ENCODE data around the gene ADCY2. TPM values are rescaled to one million over a fixed set of nuclear protein-coding genes. Genes with fewer than 3 reads are reported as not detected.

Gene ADCY2
- total and polyA plus RNA-seq, 9 of the 15 experiments (the other 6 are each of a cell fraction or from before 2014, with no cell fraction given) = 0.01 to 0.15 (median 0.03) TPM; not detected in 5

- no peak for TF ChIP-seq ZBTB12 (CRISPR knock-in tag; IDR thresholded peaks at IDR 0.05)
- no peak for TF ChIP-seq PREB (CRISPR knock-in tag; IDR thresholded peaks at IDR 0.05)
- TF ChIP-seq JUN (IDR thresholded peaks at IDR 0.05; ENCODE audit: borderline replicate concordance, low read depth, low read length) = no peak
- TF ChIP-seq JUN (CRISPR knock-in tag; IDR thresholded peaks at IDR 0.05; ENCODE audit: borderline replicate concordance) = no peak
- TF ChIP-seq ZNF407 (IDR thresholded peaks at IDR 0.05; ENCODE audit: low read depth) = no peak
- TF ChIP-seq LCOR (CRISPR knock-in tag; IDR thresholded peaks at IDR 0.05) = no peak
- no peak for TF ChIP-seq RUNX1 (IDR thresholded peaks at IDR 0.05; ENCODE audit: low read depth)
- no peak for TF ChIP-seq ATF3 (IDR thresholded peaks at IDR 0.05)
- TF ChIP-seq ATF3 (CRISPR knock-in tag; conservative IDR thresholded peaks at IDR 0.05) = no peak
Observed at GRCh38 chr5:7873216-7873615, 477.3 kb downstream of the ADCY2 start (continued).

Data from K562 (cell line).